GM23248 (cell line): ENCODE measurements around the gene CNTN3.

Experiments
- EZH2 ChIP-seq: fragments of 200-600 bp; sonication (generic); IDR thresholded peaks from 2 replicates; pipeline ENCODE4 v1.6.1; 2018; ENCODE audit warnings: antibody characterized with exemption, mild to moderate bottlenecking; ENCODE audit not compliant: insufficient read depth, poor library complexity, severe bottlenecking
- EZH2phosphoT487 ChIP-seq: fragments of 200-600 bp; sonication (generic); IDR thresholded peaks from 2 replicates; pipeline ENCODE4 v1.6.1; 2018; ENCODE audit warnings: antibody characterized with exemption, moderate library complexity, mild to moderate bottlenecking, low read depth; ENCODE audit not compliant: insufficient read depth

GRCh38 chr3:74613521-74614106, 845 bp downstream of the CNTN3 start:
- TF ChIP-seq EZH2 (no peak), EZH2phosphoT487 (no peak)
